Choroid plexus epithelial cell (primary cell): ENCODE data around the gene UNC93B1.

Experiments used
- DNase-seq: peaks from one replicate; pipeline ENCODE4 v3.0.0-alpha.2; 2010; ENCODE audit warnings: low read depth
- H3K4me3 ChIP-seq: 2 replicates; pipeline ENCODE4 v1.5.1; 2011; ENCODE audit warnings: low read depth, mild to moderate bottlenecking, control low read depth, low read length, moderate library complexity
- CTCF ChIP-seq: conservative IDR thresholded peaks from 2 replicates; pipeline ENCODE4 v1.5.1; 2011; ENCODE audit warnings: low read depth, mild to moderate bottlenecking, control low read depth, inconsistent platforms, low read length, moderate library complexity

The UNC93B1 gene

GRCh38 chr11:68020575-68020974 lies 16.7 kb upstream of the UNC93B1 start:
- no peak overlapping the region for H3K4me3 ChIP-seq
- peak; percentile 51 for DNase-seq
- TF ChIP-seq CTCF: peak; percentile 63

DNA sequence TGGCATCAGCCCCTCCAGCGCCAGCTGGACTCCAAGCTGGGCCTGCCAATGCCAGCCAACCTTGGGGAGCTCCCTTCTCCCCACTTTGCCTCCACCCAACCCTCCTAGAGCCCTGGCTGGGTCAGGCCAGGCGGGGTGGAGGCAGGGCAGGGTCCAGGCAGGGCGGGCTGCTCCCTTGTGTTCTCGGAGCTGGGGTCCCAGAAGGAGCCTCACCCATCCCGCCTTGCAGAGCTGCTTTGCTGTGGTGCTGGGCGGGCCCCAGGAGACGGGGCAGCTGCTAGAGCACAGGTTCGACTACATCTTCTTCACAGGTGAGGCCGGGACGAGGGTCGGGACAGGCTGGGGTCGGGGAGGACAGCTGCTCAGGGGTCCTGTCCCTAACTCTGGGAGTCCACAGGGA lies 15.6 kb upstream of the UNC93B1 start:
- no peak for DNase-seq
- no peak for TF ChIP-seq CTCF
- H3K4me3 ChIP-seq: no peak overlapping the region

- no peak for DNase-seq
- no peak for TF ChIP-seq CTCF
- no peak overlapping the region for H3K4me3 ChIP-seq
These were observed 14.9 kb upstream of the UNC93B1 start for GRCh38 chr11:68018730-68019190.

DNA sequence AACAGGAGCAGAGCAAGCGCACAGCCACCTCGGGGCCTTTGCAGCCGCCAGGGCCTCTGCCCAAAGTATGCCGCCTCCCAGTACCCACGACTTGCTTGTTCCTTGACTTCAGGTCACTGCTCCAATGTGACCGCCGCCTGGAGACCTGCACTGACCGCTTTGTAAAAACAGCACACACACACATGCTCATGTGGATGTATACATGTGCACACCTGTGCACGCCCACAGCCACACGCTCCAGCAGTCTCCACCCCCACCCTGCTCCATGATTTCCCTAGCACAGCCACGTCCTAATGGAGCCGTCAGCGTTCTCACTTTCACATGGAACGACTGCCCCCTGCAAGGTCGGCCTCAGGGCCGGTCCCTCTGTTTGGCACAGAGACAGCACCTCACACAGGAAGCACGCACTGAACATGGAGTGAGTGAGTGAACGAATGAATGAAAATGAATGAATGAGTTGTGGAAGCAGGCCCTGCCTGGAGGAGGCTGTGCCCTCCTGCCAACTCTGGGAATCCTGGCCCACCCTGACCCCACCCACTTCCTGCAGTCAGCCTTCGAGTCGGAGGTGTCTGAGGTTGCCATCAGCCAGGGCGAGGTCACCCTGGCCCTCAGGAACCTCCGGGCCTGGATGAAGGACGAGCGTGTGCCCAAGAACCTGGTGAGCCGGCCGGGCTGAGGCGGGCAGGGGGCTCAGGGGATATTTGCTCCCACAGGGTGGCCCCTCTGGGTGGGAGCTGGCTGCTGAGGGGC lies 14.3 kb upstream of the UNC93B1 start:
- no peak overlapping the region for H3K4me3 ChIP-seq
- no peak for TF ChIP-seq CTCF
- DNase-seq: no peak

DNA sequence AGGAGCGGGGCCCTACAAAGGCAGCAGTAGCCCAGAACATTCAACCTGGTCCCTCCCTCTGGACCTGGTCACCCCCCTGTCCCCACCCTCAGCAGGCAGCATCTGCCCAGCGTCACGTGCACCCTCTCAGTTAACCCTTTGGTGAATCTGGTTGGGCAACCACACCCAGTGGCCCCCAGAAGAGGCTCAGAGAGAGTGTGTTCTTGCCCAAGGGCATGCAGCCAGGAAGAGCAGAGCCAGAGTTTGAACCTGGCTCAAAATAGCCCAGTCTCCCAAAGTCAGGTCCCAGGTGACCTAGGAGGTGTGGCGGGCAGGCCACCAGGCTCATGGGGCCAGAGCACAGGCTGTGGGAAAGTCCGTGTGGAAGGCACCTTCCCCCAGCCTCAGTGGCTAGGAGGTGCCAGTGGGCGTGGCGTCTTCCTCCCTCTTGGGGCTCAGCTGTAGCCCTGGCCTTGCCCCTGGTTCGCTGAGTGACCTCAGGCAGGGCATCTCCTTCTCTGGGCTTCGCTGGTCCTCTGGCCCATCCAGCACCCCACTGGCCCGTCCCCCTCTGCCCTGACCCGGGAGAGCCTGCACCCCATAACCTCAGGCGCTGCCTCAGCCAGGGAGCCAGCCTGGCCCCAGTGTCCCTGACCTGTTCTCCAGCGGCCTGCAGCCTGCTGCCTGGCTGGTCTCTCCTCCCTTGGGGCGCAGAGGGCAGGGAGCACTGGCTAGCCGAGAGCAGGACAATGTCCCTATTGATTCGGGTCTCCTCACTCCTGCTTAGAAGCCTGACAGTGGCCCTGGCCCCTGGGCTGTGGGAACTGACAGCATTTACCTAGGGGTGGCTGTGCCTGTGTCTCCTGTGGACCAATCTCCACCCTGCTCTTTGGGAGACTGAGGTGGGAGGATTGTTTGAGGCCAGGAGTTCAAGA lies 13.3 kb upstream of the UNC93B1 start:
- DNase-seq: no peak
- TF ChIP-seq CTCF: no peak
- no peak overlapping the region for H3K4me3 ChIP-seq

- DNase-seq: no peak
- peak; percentile 2 for TF ChIP-seq CTCF
- no peak overlapping the region for H3K4me3 ChIP-seq
These were observed 12.4 kb upstream of the UNC93B1 start for GRCh38 chr11:68016161-68016903.
